Right renal pelvis (tissue), 4 donors: ENCODE measurements around the gene TARDBP. TPM values are rescaled to one million over a fixed set of nuclear protein-coding genes. Genes with fewer than 3 reads are reported as not detected.
"Not testable (repeated sequence)": the region's sequence is repeated elsewhere in the genome, so short reads cannot be mapped to it uniquely, and the experiment has no call there.

ENCODE experiments used
- DNase-seq, 4 donors: peaks; one replicate each; pipeline ENCODE4 v3.0.0-alpha.2; 2013; ENCODE audit warnings: low read depth in 4 of 4, low spot score in 3 of 4, missing footprints in 1 of 4
- polyA plus RNA-seq, 4 donors: library from polyadenylated mRNA; unstranded; fragments of 120-200 nt; gene quantifications; one replicate each; pipeline ENCODE4 v1.2.1, GENCODE V29; 2013; ENCODE audit not compliant: insufficient read length in 4 of 4

TARDBP gene
- polyA plus RNA-seq, 4 donors = 304 to 313 (median 308) TPM

DNA sequence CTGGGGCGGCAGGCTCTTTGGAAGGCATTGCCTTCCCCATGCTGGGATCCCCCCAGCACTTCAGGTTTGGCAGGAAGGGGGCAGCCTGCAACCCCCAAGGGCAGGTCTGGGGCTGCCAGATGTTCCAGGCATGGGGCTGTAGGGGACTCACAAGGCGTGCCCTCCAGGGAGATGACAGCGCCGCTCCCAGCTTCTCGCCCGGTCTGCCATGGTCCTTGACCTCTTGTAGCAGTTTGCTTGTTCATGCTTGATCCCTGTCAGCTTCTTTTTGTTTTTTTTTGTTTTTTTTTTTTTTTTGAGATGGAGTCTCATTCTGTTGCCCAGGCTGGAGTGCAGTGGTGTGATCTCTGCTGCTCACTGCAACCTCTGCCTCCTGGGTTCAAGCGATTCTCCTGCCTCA is 21.6 kb upstream of the TARDBP start:
- no peak for DNase-seq

- not testable (repeated sequence) for DNase-seq
Observed at GRCh38 chr1:10992004-10992403, 20.4 kb upstream of the TARDBP start.

- no peak for DNase-seq
Observed at GRCh38 chr1:10992864-10993263, 19.6 kb upstream of the TARDBP start.

GRCh38 chr1:10996100-10996499 is 16.4 kb upstream of the TARDBP start:
- no peak for DNase-seq

GRCh38 chr1:11000526-11000925 is 11.9 kb upstream of the TARDBP start:
- no peak for DNase-seq

GRCh38 chr1:11013160-11013531 is 692 bp downstream of the TARDBP start:
- DNase-seq = peak in 1 of 4 donors; percentile 10

GRCh38 chr1:11019358-11019757 is 6.9 kb downstream of the TARDBP start:
- not testable (repeated sequence) for DNase-seq

- no peak for DNase-seq
Observed at GRCh38 chr1:11019971-11020370, 7.5 kb downstream of the TARDBP start.

DNA sequence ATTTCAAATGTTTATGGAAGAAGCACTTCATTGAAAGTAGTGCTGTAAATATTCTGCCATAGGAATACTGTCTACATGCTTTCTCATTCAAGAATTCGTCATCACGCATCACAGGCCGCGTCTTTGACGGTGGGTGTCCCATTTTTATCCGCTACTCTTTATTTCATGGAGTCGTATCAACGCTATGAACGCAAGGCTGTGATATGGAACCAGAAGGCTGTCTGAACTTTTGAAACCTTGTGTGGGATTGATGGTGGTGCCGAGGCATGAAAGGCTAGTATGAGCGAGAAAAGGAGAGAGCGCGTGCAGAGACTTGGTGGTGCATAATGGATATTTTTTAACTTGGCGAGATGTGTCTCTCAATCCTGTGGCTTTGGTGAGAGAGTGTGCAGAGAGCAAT is 10.7 kb downstream of the TARDBP start:
- no peak for DNase-seq

GRCh38 chr1:11024154-11024873 is 11.9 kb downstream of the TARDBP start:
- DNase-seq = no peak

- no peak for DNase-seq
Observed at GRCh38 chr1:11024874-11025203, 12.4 kb downstream of the TARDBP start.

GRCh38 chr1:11025618-11026017 is 13.2 kb downstream of the TARDBP start:
- no peak for DNase-seq

DNA sequence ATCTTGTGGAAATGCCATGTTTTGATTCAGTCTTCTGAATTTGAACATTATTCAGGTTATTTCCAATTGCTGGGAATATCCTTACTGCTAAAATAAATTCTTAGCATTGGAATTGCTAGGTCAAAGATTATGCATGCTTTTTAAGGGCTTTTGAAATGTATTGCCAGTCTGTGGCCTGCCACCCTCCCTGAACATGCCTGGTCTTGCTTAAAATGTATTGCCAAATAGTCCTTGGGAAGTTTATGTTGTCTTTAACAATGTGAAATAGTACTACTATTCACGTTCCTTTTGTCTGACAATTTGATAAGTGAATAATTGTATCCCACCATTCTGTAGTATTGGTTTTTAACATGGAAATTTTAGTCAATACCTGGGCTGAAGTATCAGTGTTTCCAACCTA is 13.6 kb downstream of the TARDBP start:
- DNase-seq = no peak

DNA sequence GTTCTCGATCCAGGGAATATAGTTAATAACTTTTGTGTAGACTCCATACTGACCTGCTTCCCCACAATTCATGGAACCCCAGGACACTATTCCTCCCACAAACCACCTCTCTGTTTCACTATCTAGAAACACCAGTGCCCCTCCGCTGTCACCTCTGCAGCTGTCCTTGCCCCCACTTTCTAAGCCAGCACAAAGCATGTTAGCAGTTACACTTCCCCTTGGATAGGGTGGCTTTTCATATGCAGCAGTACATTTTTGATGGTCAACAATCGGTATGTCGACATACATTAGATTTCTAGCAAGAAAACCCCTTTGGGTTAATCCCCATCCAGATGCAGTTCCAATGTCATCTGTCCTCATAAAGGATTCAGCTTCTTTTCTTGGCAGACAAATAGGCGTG is 14.4 kb downstream of the TARDBP start:
- DNase-seq = no peak

DNA sequence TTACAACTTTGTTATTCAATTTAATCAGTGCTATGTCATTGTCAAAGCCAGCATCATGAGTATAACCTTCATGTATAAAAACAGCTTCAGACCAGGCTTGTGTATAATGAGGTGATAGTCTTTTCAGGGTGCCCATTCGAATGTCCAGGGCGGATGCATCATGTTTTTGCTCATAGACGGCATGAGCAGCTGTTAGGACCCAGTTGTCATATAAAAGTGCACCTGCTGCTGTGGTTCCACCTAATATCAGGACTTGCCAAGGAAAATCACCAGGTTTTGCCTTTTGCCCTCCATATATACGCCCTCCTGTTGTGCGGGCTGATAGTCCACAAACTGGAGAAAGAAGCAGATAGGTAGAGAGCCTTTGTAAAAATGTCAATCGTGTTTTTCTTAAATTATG is 14.9 kb downstream of the TARDBP start:
- DNase-seq = no peak

DNA sequence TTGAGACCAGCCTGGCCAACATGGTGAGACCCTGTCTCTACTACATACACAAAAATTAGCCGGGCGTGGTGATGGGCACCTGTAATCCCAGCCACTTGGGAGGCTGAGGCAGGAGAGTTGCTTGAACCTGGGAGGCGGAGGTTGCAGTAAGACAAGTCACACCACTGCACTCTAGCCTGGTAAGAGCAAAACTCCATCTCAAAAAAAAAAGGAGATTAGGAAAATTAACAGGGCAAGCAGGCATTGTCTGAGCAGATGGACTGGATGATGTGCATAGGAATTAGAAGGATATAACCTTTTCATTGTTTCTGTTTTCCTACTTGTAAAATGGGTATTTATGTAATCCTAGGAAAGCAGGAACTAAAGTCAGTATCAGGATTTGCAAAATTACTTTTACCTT is 15.6 kb downstream of the TARDBP start:
- no peak for DNase-seq

GRCh38 chr1:11030865-11031264 is 18.4 kb downstream of the TARDBP start:
- no peak for DNase-seq

GRCh38 chr1:11031624-11032262 is 19.3 kb downstream of the TARDBP start:
- DNase-seq = no peak

DNA sequence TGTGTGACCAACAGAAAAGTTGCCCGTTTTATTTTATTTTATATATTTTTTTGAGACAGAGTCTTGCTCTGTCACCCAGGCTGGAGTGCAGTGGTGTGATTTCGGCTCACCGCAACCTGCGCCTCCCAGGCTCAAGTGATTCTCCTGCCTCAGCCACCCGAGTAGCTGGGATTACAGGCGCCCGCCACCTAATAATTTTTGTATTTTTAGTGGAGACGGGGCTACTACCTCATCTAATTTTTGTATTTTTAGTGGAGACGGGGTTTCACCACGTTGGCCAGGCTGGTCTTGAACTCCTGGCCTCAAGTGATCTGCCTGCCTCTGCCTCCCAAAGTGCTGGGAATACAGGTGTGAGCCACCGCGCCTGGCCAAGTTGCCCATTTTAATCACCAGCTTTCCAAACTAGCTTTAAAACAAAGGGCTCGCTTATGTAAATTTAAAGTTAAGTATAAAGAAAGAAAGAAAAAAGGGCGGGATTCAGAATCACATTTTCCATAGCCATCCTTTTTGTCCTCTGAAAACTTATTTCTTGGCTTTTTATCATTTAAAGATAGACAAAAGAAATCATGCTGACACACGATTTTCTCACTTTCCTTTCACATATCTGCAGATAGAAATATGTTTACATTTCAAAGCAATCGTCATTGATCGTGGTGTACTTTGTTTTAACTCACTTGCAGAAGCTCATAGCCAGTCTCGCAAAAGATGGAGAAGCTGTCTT is 24.7 kb downstream of the TARDBP start:
- DNase-seq = not testable (repeated sequence)

DNA sequence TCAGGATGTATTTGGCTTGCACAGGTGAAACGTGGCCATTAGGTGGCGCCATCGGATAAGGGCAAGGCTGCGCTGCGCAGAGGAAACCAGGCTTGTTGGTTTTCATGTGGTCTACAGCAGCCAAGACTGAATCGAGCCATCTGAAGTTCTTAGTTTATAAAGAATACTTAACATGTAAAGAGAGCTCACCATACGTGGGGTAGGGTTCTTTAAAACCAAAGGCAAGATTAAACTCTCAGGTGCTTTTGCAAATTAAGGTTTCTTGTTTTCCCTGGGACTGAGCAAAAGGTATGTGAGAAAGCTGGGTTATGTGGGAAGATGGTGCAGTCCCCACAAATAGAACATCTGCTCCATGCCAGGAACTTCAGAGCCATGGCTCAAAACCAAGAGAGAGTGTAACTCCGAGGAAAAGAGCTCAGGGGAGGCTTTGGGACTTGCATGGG is 25.3 kb downstream of the TARDBP start:
- peak; percentile 71 to 82 (median 78) for DNase-seq

- DNase-seq = no peak
Observed at GRCh38 chr1:11039351-11040104, 27.1 kb downstream of the TARDBP start.
